Nephron (organoid): ENCODE measurements around the gene FBXL7.
A peak's percentile ranks its signal among the peaks of the same experiment; 100 is the strongest.

ENCODE experiments used
- H3K27ac Mint-ChIP-seq, 3 experiments: 2 replicates each; pipeline ENCODE4 v1.8.0; 2020; ENCODE audit warnings: mixed read lengths in 3 of 3, mild to moderate bottlenecking in 2 of 3, moderate library complexity in 1 of 3
- H3K27me3 Mint-ChIP-seq: 2 replicates; pipeline ENCODE4 v1.8.0; 2021; ENCODE audit warnings: low read depth, mild to moderate bottlenecking, moderate library complexity, mixed read lengths
- H3K36me3 Mint-ChIP-seq: 2 replicates; pipeline ENCODE4 v1.8.0; 2020; ENCODE audit warnings: low read depth, mixed read lengths
- H3K4me1 Mint-ChIP-seq: 2 replicates; pipeline ENCODE4 v1.8.0; 2020; ENCODE audit warnings: mixed read lengths
- H3K4me3 Mint-ChIP-seq, 3 experiments: 2 replicates each; pipeline ENCODE4 v1.8.0; 2020; ENCODE audit warnings: mild to moderate bottlenecking in 3 of 3, mixed read lengths in 3 of 3, moderate library complexity in 2 of 3
- H3K9me3 Mint-ChIP-seq: 2 replicates; pipeline ENCODE4 v1.8.0; 2020; ENCODE audit warnings: mixed read lengths
- CTCF ChIP-seq, 3 experiments: fragments of 200-600 bp; sonication (generic); IDR thresholded peaks; one replicate each; pipeline ENCODE4 v1.5.0; 2021; ENCODE audit warnings: antibody characterized with exemption in 3 of 3; ENCODE audit not compliant: unreplicated experiment in 3 of 3

The FBXL7 gene

GRCh38 chr5:15785531-15785981 lies 285.6 kb downstream of the FBXL7 start:
- Mint-ChIP-seq H3K4me1 (peaks cover 36% of the 10 kb centered on the region), H3K36me3 (peaks cover 5% of the 10 kb centered on the region), H3K9me3 (no peaks in the 10 kb centered on the region), H3K4me3 (no peak overlapping the region), H3K27me3 (no peaks in the 10 kb centered on the region), H3K27ac (peak overlapping the region in 1 of 3 experiments; percentile 20)
- TF ChIP-seq CTCF (IDR thresholded peaks at IDR 0.05; ENCODE audit: unreplicated experiment in 3 of 3), result no peak

GRCh38 chr5:15786326-15786725 lies 286.3 kb downstream of the FBXL7 start:
- H3K36me3 Mint-ChIP-seq, result no peaks in the 10 kb centered on the region
- no peaks in the 10 kb centered on the region for H3K27me3 Mint-ChIP-seq
- no peak overlapping the region for H3K4me3 Mint-ChIP-seq
- H3K27ac Mint-ChIP-seq, result no peak overlapping the region
- H3K4me1 Mint-ChIP-seq, result peaks cover 38% of the 10 kb centered on the region
- H3K9me3 Mint-ChIP-seq, result no peaks in the 10 kb centered on the region
- TF ChIP-seq CTCF (IDR thresholded peaks at IDR 0.05; ENCODE audit: unreplicated experiment in 3 of 3), result no peak

- Mint-ChIP-seq H3K4me3 (no peak overlapping the region), H3K27ac (peak overlapping the region; percentile 39 to 43 (median 43)), H3K36me3 (no peaks in the 10 kb centered on the region), H3K9me3 (no peaks in the 10 kb centered on the region), H3K4me1 (peaks cover 41% of the 10 kb centered on the region), H3K27me3 (no peaks in the 10 kb centered on the region)
- TF ChIP-seq CTCF (IDR thresholded peaks at IDR 0.05; ENCODE audit: unreplicated experiment in 3 of 3), result no peak
Measured at GRCh38 chr5:15786884-15787283, 286.9 kb downstream of the FBXL7 start.

- Mint-ChIP-seq H3K4me1 (peaks cover 41% of the 10 kb centered on the region), H3K27me3 (no peaks in the 10 kb centered on the region), H3K9me3 (no peaks in the 10 kb centered on the region), H3K36me3 (no peaks in the 10 kb centered on the region), H3K4me3 (no peak overlapping the region), H3K27ac (peak overlapping the region in 1 of 3 experiments; percentile 43)
- TF ChIP-seq CTCF (IDR thresholded peaks at IDR 0.05; ENCODE audit: unreplicated experiment in 3 of 3), result no peak
Measured at GRCh38 chr5:15787681-15788080, 287.7 kb downstream of the FBXL7 start.

- no peaks in the 10 kb centered on the region for H3K36me3 Mint-ChIP-seq
- no peaks in the 10 kb centered on the region for H3K9me3 Mint-ChIP-seq
- no peaks in the 10 kb centered on the region for H3K27me3 Mint-ChIP-seq
- peaks cover 51% of the 10 kb centered on the region for H3K4me1 Mint-ChIP-seq
- no peak overlapping the region for H3K4me3 Mint-ChIP-seq
- H3K27ac Mint-ChIP-seq, result no peak overlapping the region
- no peak for TF ChIP-seq CTCF (IDR thresholded peaks at IDR 0.05; ENCODE audit: unreplicated experiment in 3 of 3)
Measured at GRCh38 chr5:15789642-15790041, 289.7 kb downstream of the FBXL7 start.

- Mint-ChIP-seq H3K27ac (no peak overlapping the region), H3K27me3 (no peaks in the 10 kb centered on the region), H3K4me1 (peaks cover 51% of the 10 kb centered on the region), H3K4me3 (no peak overlapping the region), H3K9me3 (no peaks in the 10 kb centered on the region), H3K36me3 (no peaks in the 10 kb centered on the region)
- no peak for TF ChIP-seq CTCF (IDR thresholded peaks at IDR 0.05; ENCODE audit: unreplicated experiment in 3 of 3)
Measured at GRCh38 chr5:15790446-15791018, 290.6 kb downstream of the FBXL7 start.
